ENCODE measurements around the gene PRDM16. TPM values are rescaled to one million over a fixed set of nuclear protein-coding genes. Genes with fewer than 3 reads are reported as not detected.

PRDM16 gene
- total RNA-seq, 1 experiment from 2014 or later, result 0.04 TPM

DNA sequence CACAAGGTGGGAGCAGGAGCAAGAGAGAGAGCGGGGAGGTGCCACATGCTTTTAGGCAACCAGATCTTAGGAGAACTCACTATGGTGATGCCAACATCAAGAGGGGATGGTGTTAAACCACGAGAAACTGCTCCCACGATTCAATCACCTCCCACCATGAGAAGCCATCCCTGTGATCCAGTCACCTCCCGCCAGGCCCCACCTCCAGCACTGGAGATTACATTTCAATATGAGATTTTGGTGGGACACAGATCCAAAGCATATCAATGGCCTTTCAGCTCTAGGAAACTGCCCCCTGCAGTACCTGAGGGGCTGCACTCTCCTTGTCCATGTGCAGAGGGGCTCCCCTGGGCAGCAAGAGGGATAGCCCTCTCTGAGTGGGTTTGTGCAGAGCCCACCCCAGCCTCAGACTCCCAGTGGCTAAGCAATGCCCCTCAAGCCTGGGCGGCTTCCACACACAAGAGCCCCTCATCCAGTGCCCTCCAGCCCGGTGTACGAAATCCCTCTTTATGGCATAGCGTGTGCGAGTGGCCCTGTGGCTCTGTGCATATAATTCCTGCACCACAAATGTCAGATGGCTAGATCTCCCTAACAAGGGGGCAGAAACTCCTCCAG lies 15.5 kb upstream of the PRDM16 start:
- H3K27me3 ChIP-seq (ENCODE audit: low read length), result peaks cover 69% of the 10 kb centered on the region
- no peak overlapping the region for H3K4me2 ChIP-seq (ENCODE audit: low read length)
- no peak overlapping the region for H3K4me3 ChIP-seq (ENCODE audit: low read length)
- no peak overlapping the region for H3K9ac ChIP-seq (ENCODE audit: low read length)
- H3K9me3 ChIP-seq (ENCODE audit: low read length), result no peaks in the 10 kb centered on the region
- intact Hi-C loops (cut with micrococcal nuclease), result no loop called here
- no peaks in the 10 kb centered on the region for H4K20me1 ChIP-seq (ENCODE audit: low read length)
- no peak for TF ChIP-seq EZH2phosphoT487 (IDR thresholded peaks at IDR 0.05; ENCODE audit: borderline replicate concordance, low read length)
- TF ChIP-seq, protein P1, sequence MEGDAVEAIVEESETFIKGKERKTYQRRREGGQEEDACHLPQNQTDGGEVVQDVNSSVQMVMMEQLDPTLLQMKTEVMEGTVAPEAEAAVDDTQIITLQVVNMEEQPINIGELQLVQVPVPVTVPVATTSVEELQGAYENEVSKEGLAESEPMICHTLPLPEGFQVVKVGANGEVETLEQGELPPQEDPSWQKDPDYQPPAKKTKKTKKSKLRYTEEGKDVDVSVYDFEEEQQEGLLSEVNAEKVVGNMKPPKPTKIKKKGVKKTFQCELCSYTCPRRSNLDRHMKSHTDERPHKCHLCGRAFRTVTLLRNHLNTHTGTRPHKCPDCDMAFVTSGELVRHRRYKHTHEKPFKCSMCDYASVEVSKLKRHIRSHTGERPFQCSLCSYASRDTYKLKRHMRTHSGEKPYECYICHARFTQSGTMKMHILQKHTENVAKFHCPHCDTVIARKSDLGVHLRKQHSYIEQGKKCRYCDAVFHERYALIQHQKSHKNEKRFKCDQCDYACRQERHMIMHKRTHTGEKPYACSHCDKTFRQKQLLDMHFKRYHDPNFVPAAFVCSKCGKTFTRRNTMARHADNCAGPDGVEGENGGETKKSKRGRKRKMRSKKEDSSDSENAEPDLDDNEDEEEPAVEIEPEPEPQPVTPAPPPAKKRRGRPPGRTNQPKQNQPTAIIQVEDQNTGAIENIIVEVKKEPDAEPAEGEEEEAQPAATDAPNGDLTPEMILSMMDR (conservative IDR thresholded peaks at IDR 0.05; ENCODE audit: low read depth, low read length), result no peak
- no peak for TF ChIP-seq EZH2 (IDR thresholded peaks at IDR 0.05; ENCODE audit: low read length, unreplicated experiment)
- ChIA-PET CTCF (no interaction called here), POLR2A (ENCODE audit: unreplicated experiment) (no interaction called here)
- no peak for ATAC-seq
- H3K79me2 ChIP-seq (ENCODE audit: low read length), result no peaks in the 10 kb centered on the region
- H3K36me3 ChIP-seq (ENCODE audit: low read depth, low read length), result no peaks in the 10 kb centered on the region
- no peaks in the 10 kb centered on the region for H3K4me1 ChIP-seq (ENCODE audit: insufficient read depth, low read length)
- DNase-seq, result no peak
- H3F3A ChIP-seq (ENCODE audit: low read length, unreplicated experiment), result no peaks in the 10 kb centered on the region
- no peak overlapping the region for H3K27ac ChIP-seq (ENCODE audit: low read length)
- H3K9me2 ChIP-seq (replicated peaks; ENCODE audit: low read length), result no peaks in the 10 kb centered on the region
- no peak overlapping the region for H2AFZ ChIP-seq (ENCODE audit: low read length)
- no TSS peak for BruUV-seq (replicated peaks)

DNA sequence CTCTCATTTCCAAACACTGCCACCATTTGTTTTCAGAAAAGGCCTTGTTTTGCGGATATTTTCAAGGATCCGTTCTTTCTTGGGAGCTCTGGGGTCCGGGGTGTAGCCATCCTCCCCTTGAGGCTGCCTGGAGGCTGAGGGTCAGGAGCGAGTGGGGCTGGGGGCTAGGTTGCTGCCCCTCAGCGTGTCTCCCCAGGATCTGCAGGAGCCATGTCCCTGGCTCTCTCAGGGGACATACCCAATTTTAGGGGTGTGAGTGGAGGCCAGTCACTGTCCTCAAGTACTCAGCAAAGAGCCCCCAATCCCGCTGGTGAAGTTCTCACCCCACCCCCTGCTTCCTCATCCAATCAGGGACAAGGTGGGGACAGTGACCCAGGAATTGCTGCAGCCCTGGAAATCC lies 15.0 kb upstream of the PRDM16 start:
- H3K9me3 ChIP-seq (ENCODE audit: low read length), result no peaks in the 10 kb centered on the region
- no peak overlapping the region for H3K27ac ChIP-seq (ENCODE audit: low read length)
- H3K9me2 ChIP-seq (replicated peaks; ENCODE audit: low read length), result no peaks in the 10 kb centered on the region
- no peaks in the 10 kb centered on the region for H3F3A ChIP-seq (ENCODE audit: low read length, unreplicated experiment)
- H3K27me3 ChIP-seq (ENCODE audit: low read length), result peaks cover 71% of the 10 kb centered on the region
- H2AFZ ChIP-seq (ENCODE audit: low read length), result no peak overlapping the region
- no peak for TF ChIP-seq EZH2phosphoT487 (IDR thresholded peaks at IDR 0.05; ENCODE audit: borderline replicate concordance, low read length)
- no peak for TF ChIP-seq EZH2 (IDR thresholded peaks at IDR 0.05; ENCODE audit: low read length, unreplicated experiment)
- TF ChIP-seq, protein P1 (conservative IDR thresholded peaks at IDR 0.05; ENCODE audit: low read depth, low read length), result no peak
- H4K20me1 ChIP-seq (ENCODE audit: low read length), result no peaks in the 10 kb centered on the region
- no peak overlapping the region for H3K4me2 ChIP-seq (ENCODE audit: low read length)
- CTCF ChIA-PET, result no interaction called here
- POLR2A ChIA-PET (ENCODE audit: unreplicated experiment), result no interaction called here
- H3K4me1 ChIP-seq (ENCODE audit: insufficient read depth, low read length), result no peaks in the 10 kb centered on the region
- no peak for ATAC-seq
- no TSS peak for BruUV-seq (replicated peaks)
- no peak for DNase-seq
- intact Hi-C loops (cut with micrococcal nuclease), result no loop called here
- no peak overlapping the region for H3K9ac ChIP-seq (ENCODE audit: low read length)
- H3K4me3 ChIP-seq (ENCODE audit: low read length), result no peak overlapping the region
- H3K79me2 ChIP-seq (ENCODE audit: low read length), result no peaks in the 10 kb centered on the region
- no peaks in the 10 kb centered on the region for H3K36me3 ChIP-seq (ENCODE audit: low read depth, low read length)

GRCh38 chr1:3054474-3054873 lies 14.5 kb upstream of the PRDM16 start:
- Histone ChIP-seq H3F3A (ENCODE audit: low read length, unreplicated experiment) (no peaks in the 10 kb centered on the region), H3K4me3 (ENCODE audit: low read length) (no peak overlapping the region), H3K9ac (ENCODE audit: low read length) (no peak overlapping the region), H3K4me2 (ENCODE audit: low read length) (no peak overlapping the region), H3K36me3 (ENCODE audit: low read depth, low read length) (no peaks in the 10 kb centered on the region), H4K20me1 (ENCODE audit: low read length) (no peaks in the 10 kb centered on the region), H3K9me3 (ENCODE audit: low read length) (no peaks in the 10 kb centered on the region), H2AFZ (ENCODE audit: low read length) (no peak overlapping the region), H3K27ac (ENCODE audit: low read length) (no peak overlapping the region), H3K79me2 (ENCODE audit: low read length) (no peaks in the 10 kb centered on the region), H3K4me1 (ENCODE audit: insufficient read depth, low read length) (no peaks in the 10 kb centered on the region), H3K27me3 (ENCODE audit: low read length) (peaks cover 71% of the 10 kb centered on the region), H3K9me2 (replicated peaks; ENCODE audit: low read length) (no peaks in the 10 kb centered on the region)
- no peak for ATAC-seq
- ChIA-PET POLR2A (ENCODE audit: unreplicated experiment) (no interaction called here), CTCF (no interaction called here)
- BruUV-seq (replicated peaks), result no TSS peak
- TF ChIP-seq EZH2 (IDR thresholded peaks at IDR 0.05; ENCODE audit: low read length, unreplicated experiment) (no peak), EZH2phosphoT487 (IDR thresholded peaks at IDR 0.05; ENCODE audit: borderline replicate concordance, low read length) (no peak)
- TF ChIP-seq, protein P1 (conservative IDR thresholded peaks at IDR 0.05; ENCODE audit: low read depth, low read length), result no peak
- intact Hi-C loops (cut with micrococcal nuclease), result no loop called here
- no peak for DNase-seq
